LNCAP (cell line): ENCODE data around the gene DOCK1.

Experiments used
- CTCF ChIP-seq: fragments of 450-650 bp; IDR thresholded peaks from 2 replicates; pipeline ENCODE4 v1.5.1; 2017; ENCODE audit warnings: mild to moderate bottlenecking

Gene DOCK1

GRCh38 chr10:127252818-127253217 is 347.6 kb downstream of the DOCK1 start:
- TF ChIP-seq CTCF = no peak

- no peak for TF ChIP-seq CTCF
These were observed 349.0 kb downstream of the DOCK1 start for GRCh38 chr10:127254276-127254675.

- no peak for TF ChIP-seq CTCF
These were observed 352.2 kb downstream of the DOCK1 start for GRCh38 chr10:127257395-127257794.

- no peak for TF ChIP-seq CTCF
These were observed 354.1 kb downstream of the DOCK1 start for GRCh38 chr10:127259347-127259746.

- TF ChIP-seq CTCF = no peak
These were observed 357.4 kb downstream of the DOCK1 start for GRCh38 chr10:127262606-127263005.

GRCh38 chr10:127265288-127265687 is 360.1 kb downstream of the DOCK1 start:
- TF ChIP-seq CTCF = no peak

GRCh38 chr10:127266431-127266830 is 361.2 kb downstream of the DOCK1 start:
- TF ChIP-seq CTCF = no peak

GRCh38 chr10:127267442-127267841 is 362.2 kb downstream of the DOCK1 start:
- no peak for TF ChIP-seq CTCF
